Keratinocyte (primary cell): ENCODE results near the gene ATP1A2. TPM values are rescaled to one million over a fixed set of nuclear protein-coding genes. Genes with fewer than 3 reads are reported as not detected.
A peak's percentile ranks its signal among the peaks of the same experiment; 100 is the strongest.

Source experiments
- DNase-seq: peaks from one replicate; pipeline ENCODE4 v3.0.0-alpha.2; 2011; ENCODE audit warnings: low read depth, missing footprints, low spot score
- FAIRE-seq: peaks from 2 replicates; lab custom pipeline; 2011; peaks lifted over from hg19 to GRCh38; lab: Jason Lieb, UNC
- H2AFZ ChIP-seq: 2 replicates; pipeline ENCODE4 v1.6.0; 2012; ENCODE audit warnings: low read length, control low read depth, inconsistent platforms; ENCODE audit not compliant: control insufficient read depth
- H3K27ac ChIP-seq: 2 replicates; pipeline ENCODE4 v1.5.1; 2011; ENCODE audit warnings: low read length; ENCODE audit not compliant: control insufficient read depth, insufficient read depth
- H3K27me3 ChIP-seq: 3 replicates; pipeline ENCODE4 v1.6.0; 2011; ENCODE audit warnings: low read length; ENCODE audit not compliant: control insufficient read depth, insufficient read depth; ENCODE audit errors: extremely low read depth
- H3K36me3 ChIP-seq, 2 experiments: 2 replicates in 1 of 2; 3 replicates in 1 of 2; pipeline ENCODE4 v1.5.1; 2011; ENCODE audit warnings: low read length in 2 of 2, mild to moderate bottlenecking in 1 of 2; ENCODE audit not compliant: control insufficient read depth in 2 of 2, insufficient read depth in 2 of 2; ENCODE audit errors: extremely low read depth in 1 of 2
- H3K4me1 ChIP-seq: 3 replicates; pipeline ENCODE4 v1.5.1; 2011; ENCODE audit warnings: low read length; ENCODE audit not compliant: control insufficient read depth, insufficient read depth; ENCODE audit errors: extremely low read depth
- H3K4me2 ChIP-seq: 3 replicates; pipeline ENCODE4 v1.6.0; 2011; ENCODE audit warnings: low read depth, low read length; ENCODE audit not compliant: control insufficient read depth, insufficient read depth; ENCODE audit errors: extremely low read depth
- H3K4me3 ChIP-seq, 3 experiments: fragments of 200-600 bp in 1 of 3; sonication (generic) in 1 of 3; 2 replicates in 2 of 3; 3 replicates in 1 of 3; pipeline ENCODE4 v1.5.1; 2011 to 2016; ENCODE audit warnings: low read length in 3 of 3, mild to moderate bottlenecking in 3 of 3, control low read depth in 2 of 3, inconsistent platforms in 1 of 3, low read depth in 1 of 3, mixed read lengths in 1 of 3, mixed run types in 1 of 3, moderate library complexity in 1 of 3; ENCODE audit not compliant: control insufficient read depth in 2 of 3, insufficient read depth in 2 of 3; ENCODE audit errors: extremely low read depth in 1 of 3
- H3K79me2 ChIP-seq: 2 replicates; pipeline ENCODE4 v1.6.0; 2012; ENCODE audit warnings: low read length; ENCODE audit not compliant: control insufficient read depth, insufficient read depth
- H3K9ac ChIP-seq: 3 replicates; pipeline ENCODE4 v1.6.0; 2011; ENCODE audit warnings: low read length; ENCODE audit not compliant: control insufficient read depth, insufficient read depth; ENCODE audit errors: extremely low read depth
- H3K9me1 ChIP-seq: 3 replicates; pipeline ENCODE4 v1.6.0; 2011; ENCODE audit warnings: low read length; ENCODE audit not compliant: control insufficient read depth, insufficient read depth; ENCODE audit errors: extremely low read depth
- H3K9me3 ChIP-seq: 2 replicates; pipeline ENCODE4 v1.5.1; 2012; ENCODE audit warnings: low read depth, low read length; ENCODE audit not compliant: control insufficient read depth
- H4K20me1 ChIP-seq: 3 replicates; pipeline ENCODE4 v1.6.0; 2011; ENCODE audit warnings: low read length; ENCODE audit not compliant: control insufficient read depth, insufficient read depth; ENCODE audit errors: extremely low read depth
- CTCF ChIP-seq, 3 experiments: IDR thresholded peaks in 1 of 3; conservative IDR thresholded peaks in 1 of 3; optimal IDR thresholded peaks in 1 of 3; 2 replicates in 2 of 3; 3 replicates in 1 of 3; pipeline versions ENCODE3 to v1.5.1; 2011; ENCODE audit warnings: low read length in 3 of 3, mild to moderate bottlenecking in 3 of 3, moderate library complexity in 2 of 3, control low read depth in 1 of 3, inconsistent platforms in 1 of 3; ENCODE audit not compliant: insufficient read depth in 2 of 3; ENCODE audit errors: extremely low read depth in 1 of 3
- EZH2 ChIP-seq: IDR thresholded peaks from one replicate; pipeline ENCODE4 v1.6.1; 2012; ENCODE audit warnings: inconsistent platforms, mild to moderate bottlenecking, low read length, moderate library complexity
- dilution Hi-C: fragments of 300-500 bp; cut with MboI; formaldehyde crosslinking; loops from one replicate; pipeline ENCODE4 v1.7.0; 2020; ENCODE audit warnings: low sequenced_read_pairs; ENCODE audit not compliant: extremely low pct_ligation_motif_present
- polyA plus RNA-seq, 5 experiments: library from polyadenylated mRNA; depleted of rRNA in 3 of 5; stranded (reverse) in 3 of 5; stranded (forward) in 1 of 5; unstranded in 1 of 5; fragments of >200 nt; gene quantifications; 1 replicate in 1 of 5; 2 replicates in 3 of 5; 3 replicates in 1 of 5; pipeline versions ENCODE4 v1.2.1 to v1.2.3, GENCODE V29; 2011 to 2012; ENCODE audit warnings: missing spikeins in 2 of 5, low read depth in 1 of 5, low replicate concordance in 1 of 5

ATP1A2 gene
- polyA plus RNA-seq, 1 donor (not counting 4 experiments of a cell fraction or from before 2014, with no cell fraction given) = not detected

DNA sequence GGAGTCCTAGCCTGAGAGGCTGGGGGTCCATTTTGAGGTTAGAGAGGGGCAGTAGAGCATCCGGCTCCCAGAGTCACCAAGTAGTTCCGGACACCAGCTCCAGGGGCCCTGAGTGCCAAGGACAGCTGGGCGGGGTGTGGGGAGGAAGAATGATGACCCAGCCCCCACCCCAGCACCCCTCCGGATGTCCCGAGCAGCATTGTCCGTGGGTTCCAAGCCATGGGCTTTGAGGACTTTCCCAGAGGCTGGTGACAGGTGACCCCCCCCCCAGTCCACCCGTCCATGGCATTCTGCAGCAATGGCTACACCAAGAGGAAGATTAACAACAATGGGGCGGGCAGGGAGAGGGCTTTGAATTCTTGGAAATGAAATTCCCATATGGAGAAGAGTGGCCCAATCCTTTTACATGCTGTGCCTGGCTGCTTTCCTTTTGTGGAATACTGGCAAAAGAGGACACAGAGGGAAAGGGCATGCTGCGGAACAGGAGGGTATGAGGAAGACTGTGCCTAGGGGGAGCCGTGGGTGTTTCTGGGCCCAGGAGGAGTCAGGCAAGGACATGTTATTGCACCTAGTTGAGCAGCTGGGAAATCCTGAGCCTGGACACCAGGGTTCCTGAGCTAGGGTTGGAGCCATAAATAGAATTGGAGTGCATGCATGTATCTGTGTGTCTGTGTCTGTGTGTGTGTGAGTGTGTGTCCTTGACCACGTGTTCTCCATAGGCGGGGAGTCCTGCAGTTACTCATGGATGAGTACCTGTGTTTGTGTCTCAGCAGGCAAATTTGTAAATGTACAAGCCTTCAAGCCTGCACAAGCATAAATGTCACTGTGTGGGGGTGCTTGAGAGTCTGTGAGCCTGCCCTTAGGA lies 956 bp downstream of the ATP1A2 start:
- Histone ChIP-seq H3K4me3 (no peak overlapping the region), H3K79me2 (no peaks in the 10 kb centered on the region), H3K9me1 (no peaks in the 10 kb centered on the region), H3K27me3 (no peaks in the 10 kb centered on the region), H3K9ac (no peak overlapping the region), H2AFZ (no peak overlapping the region), H4K20me1 (no peaks in the 10 kb centered on the region), H3K4me1 (peaks cover 13% of the 10 kb centered on the region), H3K27ac (no peak overlapping the region), H3K36me3 (no peaks in the 10 kb centered on the region), H3K4me2 (peak overlapping the region; percentile 33), H3K9me3 (no peaks in the 10 kb centered on the region)
- FAIRE-seq = peak; percentile 99
- TF ChIP-seq EZH2 = no peak
- TF ChIP-seq CTCF (optimal IDR thresholded peaks at IDR 0.05 in 1 of 3, IDR thresholded peaks at IDR 0.05 in 1 of 3, conservative IDR thresholded peaks at IDR 0.05 in 1 of 3; ENCODE audit: extremely low read depth in 1 of 3, insufficient read depth in 2 of 3, low read length in 3 of 3) = no peak
- dilution Hi-C loops = no loop called here
- peak; percentile 92 for DNase-seq

- H3K79me2 ChIP-seq = no peaks in the 10 kb centered on the region
- DNase-seq = no peak
- FAIRE-seq = no peak
- H4K20me1 ChIP-seq = no peaks in the 10 kb centered on the region
- H3K4me2 ChIP-seq = peak overlapping the region; percentile 33
- H3K27me3 ChIP-seq = no peaks in the 10 kb centered on the region
- no peak overlapping the region for H3K9ac ChIP-seq
- no peaks in the 10 kb centered on the region for H3K9me3 ChIP-seq
- no peak overlapping the region for H2AFZ ChIP-seq
- no peak overlapping the region for H3K27ac ChIP-seq
- peaks cover 13% of the 10 kb centered on the region for H3K4me1 ChIP-seq
- no peaks in the 10 kb centered on the region for H3K9me1 ChIP-seq
- TF ChIP-seq CTCF (optimal IDR thresholded peaks at IDR 0.05 in 1 of 3, IDR thresholded peaks at IDR 0.05 in 1 of 3, conservative IDR thresholded peaks at IDR 0.05 in 1 of 3; ENCODE audit: extremely low read depth in 1 of 3, insufficient read depth in 2 of 3, low read length in 3 of 3) = no peak
- no peak for TF ChIP-seq EZH2
- peak overlapping the region in 1 of 3 experiments; percentile 2 for H3K4me3 ChIP-seq
- H3K36me3 ChIP-seq = no peaks in the 10 kb centered on the region
- dilution Hi-C loops = no loop called here
Measured at GRCh38 chr1:160117300-160117699, 1.7 kb downstream of the ATP1A2 start.
